Left ventricle myocardium superior (tissue), 1 donor: ENCODE measurements around the gene LRRC41. TPM values are rescaled to one million over a fixed set of nuclear protein-coding genes. Genes with fewer than 3 reads are reported as not detected.
"Not testable (repeated sequence)": the region's sequence is repeated elsewhere in the genome, so short reads cannot be mapped to it uniquely, and the experiment has no call there.

ENCODE experiments used
- ATAC-seq: fragments of 200-7000 bp; cut with Tn5 transposase; one replicate; pipeline ENCODE4 v1.9.1; 2020; ENCODE audit warnings: mild to moderate bottlenecking, moderate library complexity
- DNase-seq: peaks from one replicate; pipeline ENCODE4 v3.0.0-alpha.2; 2020
- intact Hi-C: fragments of 100-400 bp; cut with micrococcal nuclease; formaldehyde crosslinking; loops from one replicate; pipeline ENCODE4 v1.11.0; 2022
- total RNA-seq: library from RNA; stranded (reverse); fragmentation: NEBNext Ultra II Directional; extraction: Animal tissue kit (Norgen Biotek cat#: 25700); gene quantifications from one replicate; pipeline ENCODE4 v1.2.1, GENCODE V29; 2021
- donor health status: DM: no; HTN: yes; CAD: no; lungs with severe emphysema.

The LRRC41 gene
- total RNA-seq, 1 donor from 2014 or later, result 37.6 TPM

DNA sequence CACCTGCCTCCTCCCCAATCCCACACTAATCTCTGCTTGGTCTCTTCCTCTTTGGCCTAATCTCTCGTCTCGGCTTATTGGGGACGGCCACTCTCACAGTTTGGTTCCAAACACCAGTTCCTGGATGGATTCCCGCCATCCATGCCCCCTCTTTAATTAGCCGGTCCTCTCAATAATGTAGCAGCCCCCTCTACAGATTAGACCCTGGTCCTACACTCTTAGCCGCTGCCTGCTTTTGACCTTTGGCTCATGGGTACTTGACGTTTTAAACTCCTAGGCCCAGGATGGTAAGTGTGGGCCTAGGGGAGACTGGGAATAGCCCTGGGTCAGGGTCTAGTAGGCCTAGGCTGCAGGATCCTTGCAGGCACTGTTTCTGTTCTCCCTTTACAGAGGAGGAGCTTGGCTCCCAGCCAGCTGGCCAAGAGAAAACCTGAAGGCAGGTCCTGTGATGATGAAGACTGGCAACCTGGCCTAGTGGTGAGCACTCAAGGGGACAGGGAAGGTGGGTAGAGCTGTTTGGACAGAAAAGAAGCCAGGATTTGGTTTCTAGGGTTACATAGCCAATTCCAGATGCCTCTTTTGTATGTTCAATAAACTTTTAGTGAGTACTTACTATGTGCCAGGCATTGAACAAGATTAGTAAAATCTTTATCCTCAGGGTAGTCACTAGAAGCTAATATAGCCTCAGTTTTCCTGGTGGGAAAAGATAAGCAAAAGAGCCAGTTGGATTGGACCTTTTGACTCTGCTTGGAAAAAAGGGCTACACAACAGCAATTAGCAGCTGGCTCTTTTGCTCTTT is 55.1 kb downstream of the LRRC41 start:
- no peak for ATAC-seq
- intact Hi-C loops, result no loop called here
- peak; percentile 41 for DNase-seq

DNA sequence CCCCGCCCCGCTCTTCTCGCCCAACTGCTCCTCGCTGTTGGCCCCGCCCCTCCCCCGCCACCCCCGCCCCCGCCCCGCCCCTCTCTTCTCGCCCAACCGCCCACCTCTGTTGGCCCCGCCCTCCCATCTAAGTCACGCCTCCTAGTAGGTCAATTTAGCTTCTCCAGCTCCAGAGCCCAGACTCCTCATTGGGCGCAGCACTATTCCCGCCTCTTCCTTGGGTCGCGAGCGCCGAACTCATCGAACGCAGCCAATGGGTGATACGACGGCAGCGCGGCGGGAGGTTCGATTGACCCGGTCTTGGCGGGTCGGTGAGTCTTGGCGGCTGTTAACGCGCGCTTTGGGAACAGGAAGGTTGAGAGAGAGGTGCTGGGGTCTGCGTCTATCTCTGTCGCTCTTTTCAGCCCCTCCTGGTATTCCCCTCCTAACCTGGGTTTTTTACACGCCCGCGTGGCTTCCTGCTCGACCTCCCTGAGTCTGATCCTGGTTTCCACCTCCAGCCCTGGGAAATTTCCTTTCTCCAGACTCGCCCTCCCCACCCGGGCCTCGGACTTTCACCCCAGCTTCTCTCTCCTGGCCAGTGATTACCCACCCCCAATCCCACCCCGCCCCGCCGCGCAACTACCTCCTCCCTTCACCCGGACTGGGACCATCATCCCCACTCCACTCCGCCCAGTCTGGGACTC is 55.8 kb downstream of the LRRC41 start, which contains the start of gene RAD54L:
RAD54L (plus strand) TSS at position 328 of the 686 bp plus-strand sequence. CDS start 643 bp downstream, outside the sequence.
- intact Hi-C loops, result no loop called here
- ATAC-seq, result peak; percentile 91

DNA sequence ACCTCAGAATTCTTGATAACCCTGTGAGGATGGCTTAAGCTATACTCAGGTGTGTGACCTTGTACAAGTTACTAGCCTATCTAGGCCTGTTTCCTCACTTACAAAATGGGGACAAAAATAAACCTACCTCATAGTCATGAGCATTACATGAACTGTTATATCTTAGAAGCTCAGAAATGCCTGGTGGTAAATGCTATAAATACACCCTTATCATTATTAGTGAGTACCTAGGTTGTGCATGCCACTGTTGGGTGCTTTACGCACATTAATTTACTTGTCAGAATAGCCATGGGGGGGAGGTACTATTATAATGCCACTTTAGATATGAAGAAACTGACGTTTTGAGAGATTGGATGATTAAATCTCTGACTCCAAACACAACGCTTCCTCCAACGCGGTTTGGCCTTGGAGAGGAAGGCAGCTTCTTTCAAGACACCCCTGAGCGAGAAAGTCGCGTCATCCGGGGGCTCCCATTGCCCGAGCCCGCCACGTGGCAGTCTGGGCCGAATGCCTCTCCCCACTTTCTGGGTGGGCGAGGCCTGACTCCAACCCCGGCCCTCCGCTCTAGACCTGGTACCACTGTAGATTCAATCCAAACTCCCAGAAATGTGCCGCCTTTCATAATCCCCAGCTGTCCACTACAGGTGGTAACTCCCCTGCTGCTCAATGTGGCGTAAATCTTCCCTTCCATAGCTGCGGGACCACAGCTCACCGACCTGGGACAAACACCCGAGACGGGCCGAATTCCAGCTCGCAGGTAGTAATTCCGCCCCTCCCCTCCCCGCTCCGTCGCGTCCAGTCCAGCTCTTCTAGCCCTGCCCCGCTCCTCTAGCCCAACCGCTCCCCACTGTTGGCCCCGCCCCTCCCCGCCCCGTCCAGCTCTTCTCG is 56.6 kb downstream of the LRRC41 start:
- DNase-seq, result peak; percentile 68
- ATAC-seq, result peak; percentile 90
- intact Hi-C loops, result no loop called here

More for the DNA sequence above, 55.8 kb downstream of the LRRC41 start, which contains the start of gene RAD54L:
- DNase-seq, result peak; percentile 97

DNA sequence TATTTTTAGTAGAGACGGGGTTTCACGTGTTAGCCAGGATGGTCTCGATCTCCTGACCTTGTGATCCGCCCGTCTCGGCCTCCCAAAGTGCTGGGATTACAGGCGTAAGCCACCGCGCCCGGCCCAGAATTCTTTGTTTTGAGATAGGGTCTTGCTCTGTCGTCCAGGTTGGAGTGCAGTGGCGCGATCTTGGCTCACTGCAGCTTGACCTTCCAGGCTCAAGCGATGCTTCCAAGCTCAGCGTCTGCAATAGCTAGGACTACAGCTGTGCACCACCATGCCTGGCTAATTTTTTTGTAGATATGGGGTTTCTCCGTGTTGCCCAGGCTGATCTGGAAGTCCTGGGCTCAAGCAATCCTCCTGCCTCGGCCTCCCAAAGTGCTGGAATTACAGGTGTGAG is 57.3 kb downstream of the LRRC41 start:
- ATAC-seq, intact Hi-C loops: not testable (repeated sequence)
- peak; percentile 32 for DNase-seq

DNA sequence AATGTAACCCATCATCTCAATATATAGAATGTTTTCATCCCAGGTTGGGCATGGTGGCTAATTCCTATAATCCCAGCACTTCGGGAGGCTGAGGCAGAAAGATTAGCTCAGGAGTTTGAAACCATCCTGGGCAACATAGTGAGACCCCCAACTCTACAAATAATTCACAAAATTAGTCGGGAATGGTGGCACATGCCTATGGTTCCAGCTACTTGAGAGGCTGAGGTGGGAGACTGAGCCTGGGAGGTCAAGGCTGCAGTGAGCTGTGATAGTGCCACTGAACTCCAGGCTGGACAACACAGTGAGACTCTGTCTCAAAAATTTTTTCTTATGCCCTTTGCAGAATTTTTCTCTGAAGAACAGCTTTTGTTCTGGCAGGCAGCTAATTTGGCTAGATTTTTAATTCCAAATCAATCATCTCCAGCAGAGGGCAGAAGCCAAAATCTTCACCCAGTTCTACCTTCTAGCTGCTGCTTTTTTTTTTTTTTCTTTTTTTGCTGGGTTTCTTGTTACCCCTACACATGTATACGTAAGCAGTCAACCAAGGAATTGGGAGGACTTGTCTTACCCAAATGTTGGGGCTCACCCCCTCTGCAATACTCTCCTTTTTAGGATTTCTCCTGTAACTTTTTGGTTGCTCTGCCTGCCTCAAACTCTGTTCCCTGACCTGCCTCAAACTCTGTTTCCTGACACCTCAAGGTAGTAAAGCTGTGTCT is 58.6 kb downstream of the LRRC41 start:
- intact Hi-C loops, result no loop called here
- no peak for ATAC-seq
- DNase-seq, result no peak

DNA sequence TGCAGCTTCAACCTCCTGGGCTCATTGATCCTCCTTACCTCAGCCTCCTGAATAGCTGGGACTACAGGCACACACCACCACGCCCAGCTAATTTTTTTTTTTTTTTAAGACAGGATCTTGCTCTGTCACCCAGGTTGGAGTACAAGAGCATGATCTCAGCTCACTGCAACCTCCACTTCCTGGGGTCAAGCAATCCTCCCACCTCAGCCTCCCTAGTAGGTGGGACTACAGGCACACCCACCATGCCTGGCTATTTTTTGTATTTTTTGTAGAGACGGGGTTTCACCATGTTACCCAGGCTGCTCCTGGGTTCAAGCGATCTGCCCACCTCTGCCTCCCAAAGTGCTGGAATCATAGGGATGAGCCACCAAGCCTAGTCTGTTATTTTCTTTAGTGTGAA is 59.6 kb downstream of the LRRC41 start:
- ATAC-seq, DNase-seq, intact Hi-C loops: not testable (repeated sequence)

DNA sequence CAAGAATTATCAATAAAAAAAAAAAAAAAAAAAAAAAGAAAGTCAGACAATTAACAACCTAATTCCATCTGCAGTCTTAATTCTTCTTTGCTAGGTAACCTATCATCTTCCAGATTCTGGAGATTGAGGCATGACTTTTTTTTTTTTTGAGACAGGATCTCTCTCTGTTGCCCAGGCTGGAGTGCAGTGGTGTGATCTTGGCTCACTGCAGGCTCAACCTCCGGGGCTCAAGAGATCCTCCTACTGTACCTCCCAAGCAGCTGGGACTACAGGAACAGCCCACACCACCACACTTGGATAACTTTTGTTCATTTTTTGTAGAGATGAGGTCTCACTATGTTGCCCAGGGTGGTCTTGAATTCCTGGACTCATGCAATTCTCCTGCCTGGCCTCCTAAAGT is 60.5 kb downstream of the LRRC41 start:
- DNase-seq (no peak), ATAC-seq (no peak)
- intact Hi-C loops, result no loop called here

DNA sequence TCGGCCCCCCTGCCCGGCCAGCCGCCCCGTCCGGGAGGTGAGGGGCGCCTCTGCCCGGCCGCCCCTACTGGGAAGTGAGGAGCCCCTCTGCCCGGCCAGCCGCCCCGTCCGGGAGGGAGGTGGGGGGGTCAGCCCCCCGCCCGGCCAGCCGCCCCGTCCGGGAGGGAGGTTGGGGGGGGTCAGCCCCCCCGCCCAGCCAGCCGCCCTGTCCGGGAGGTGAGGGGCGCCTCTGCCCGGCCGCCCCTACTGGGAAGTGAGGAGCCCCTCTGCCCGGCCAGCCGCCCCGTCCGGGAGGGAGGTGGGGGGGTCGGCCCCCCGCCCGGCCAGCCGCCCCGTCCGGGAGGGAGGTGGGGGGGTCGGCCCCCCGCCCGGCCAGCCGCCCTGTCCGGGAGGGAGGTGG is 61.7 kb downstream of the LRRC41 start:
- DNase-seq, ATAC-seq, intact Hi-C loops: not testable (repeated sequence)

DNA sequence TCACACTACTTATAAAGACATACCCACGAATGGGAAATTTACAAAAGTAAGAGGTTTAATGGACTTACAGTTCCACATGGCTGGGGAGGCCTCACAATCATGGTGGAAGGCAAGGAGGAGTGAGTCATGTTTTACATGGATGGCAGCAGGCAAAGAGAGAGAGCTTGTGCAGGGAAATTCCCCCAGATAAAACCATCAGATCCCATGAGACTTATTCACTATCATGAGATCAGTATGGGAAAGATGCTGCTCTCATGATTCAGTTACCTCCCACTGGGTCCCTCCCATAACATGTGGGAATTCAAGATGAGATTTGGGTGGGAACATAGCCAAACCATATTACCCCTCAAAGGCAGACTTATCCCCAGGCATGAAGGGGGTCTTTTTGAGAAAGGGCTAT is 64.6 kb downstream of the LRRC41 start:
- intact Hi-C loops, DNase-seq, ATAC-seq: not testable (repeated sequence)

DNA sequence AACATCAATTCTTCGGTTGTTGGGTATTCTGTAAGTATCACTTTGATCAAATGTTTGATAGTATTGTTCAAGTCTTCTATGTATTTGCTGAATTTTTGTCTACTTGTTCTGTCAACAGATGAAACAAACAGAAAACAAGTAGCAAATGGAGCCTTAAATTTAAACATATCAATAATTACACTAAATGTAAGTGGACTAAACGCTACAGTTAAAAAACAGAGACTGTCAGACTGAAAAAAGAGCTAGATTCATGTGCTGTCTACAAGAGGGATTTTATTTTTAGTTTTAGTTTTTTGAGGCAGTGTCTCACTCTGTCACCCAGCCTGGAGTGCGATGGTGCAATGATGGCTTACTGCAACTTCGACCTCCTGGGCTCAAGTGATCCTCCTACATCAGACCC is 66.5 kb downstream of the LRRC41 start:
- ATAC-seq, result no peak
- intact Hi-C loops, result no loop called here
- DNase-seq, result no peak

DNA sequence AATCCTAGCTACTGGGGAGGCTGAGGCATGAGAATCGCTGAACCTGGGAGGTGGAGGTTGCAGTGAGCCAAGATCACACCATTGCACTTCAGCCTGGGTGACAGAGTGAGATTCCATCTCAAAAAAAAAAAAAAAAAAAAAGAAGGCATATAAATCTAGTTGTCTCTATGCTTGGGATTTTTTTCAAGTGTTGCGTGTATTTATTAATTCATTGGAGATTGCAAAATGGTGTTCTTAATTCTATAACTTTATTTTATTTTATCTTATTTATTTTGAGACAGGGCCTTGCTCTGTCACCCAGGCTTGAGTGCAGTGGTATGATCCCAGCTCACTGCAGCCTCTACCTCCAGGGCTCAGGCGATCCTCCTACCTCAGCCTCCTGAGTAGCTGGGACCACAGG is 72.2 kb downstream of the LRRC41 start:
- DNase-seq, intact Hi-C loops: not testable (repeated sequence)

More for the DNA sequence above, 72.2 kb downstream of the LRRC41 start:
- ATAC-seq, result not testable (repeated sequence)

Other genes with a start within 250 kb of the LRRC41 start
- gene PIK3R3, start 171.0 kb downstream of the LRRC41 start, total RNA-seq, result 26.2 TPM
- 0.72 TPM for gene TSPAN1, start 128.5 kb downstream of the LRRC41 start, total RNA-seq
- not detected for gene P3R3URF, start 127.1 kb downstream of the LRRC41 start, total RNA-seq
- 137 TPM for gene POMGNT1, start 105.2 kb downstream of the LRRC41 start, total RNA-seq
- 7.6 TPM for gene LURAP1, start 100.3 kb downstream of the LRRC41 start, total RNA-seq
- gene RAD54L, start 55.9 kb downstream of the LRRC41 start, total RNA-seq, result 0.97 TPM
- gene UQCRH, start 82 bp upstream of the LRRC41 start, total RNA-seq, result 1,191 TPM
- 15.3 TPM for gene NSUN4, start 37.2 kb upstream of the LRRC41 start, total RNA-seq
- gene FAAH, start 90.7 kb upstream of the LRRC41 start, total RNA-seq, result 9.8 TPM
- gene DMBX1, start 186.2 kb upstream of the LRRC41 start, total RNA-seq, result not detected
- not detected for gene KNCN, start 248.0 kb upstream of the LRRC41 start, total RNA-seq